Hair follicle dermal papilla cell (primary cell): ENCODE results near the gene ADO. TPM values are rescaled to one million over a fixed set of nuclear protein-coding genes. Genes with fewer than 3 reads are reported as not detected.

Experiments
- total RNA-seq: library from RNA; depleted of rRNA; stranded (reverse); fragments of >200 nt; gene quantifications from 2 replicates; pipeline ENCODE4 v1.2.3, GENCODE V29; 2012

ADO gene
- total RNA-seq = 27.6 and 28.4 TPM in 2 replicates

GRCh38 chr10:62804356-62805230 is at the start of gene ADO:
TSS of gene ADO (plus strand) at chr10:62804720. CDS start at chr10:62805060, 340 bp downstream.

GRCh38 chr10:62816331-62817120 is 12.0 kb downstream of the ADO start, which contains the start of gene EGR2:
TSS of gene EGR2 (minus strand) at chr10:62816366. CDS start at chr10:62816029, 337 bp downstream.

Other genes with a start within 250 kb of the ADO start
- gene EGR2, start 11.6 kb downstream of the ADO start, total RNA-seq = 0.61 and 1.1 TPM in 2 replicates